IPS-20b (cell line): ENCODE measurements around the gene RRAGC.

Experiments used
- H3K27ac ChIP-seq: one replicate; pipeline ENCODE4 v1.5.1; 2013; ENCODE audit warnings: low read length
- H3K27me3 ChIP-seq: 2 replicates; pipeline ENCODE4 v1.6.1; 2013; ENCODE audit warnings: mild to moderate bottlenecking, low read length, inconsistent platforms; ENCODE audit not compliant: insufficient read depth
- H3K36me3 ChIP-seq: 2 replicates; pipeline ENCODE4 v1.6.1; 2013; ENCODE audit warnings: low read depth, mild to moderate bottlenecking, inconsistent platforms, low read length, moderate library complexity; ENCODE audit not compliant: insufficient read depth
- H3K4me1 ChIP-seq: 2 replicates; pipeline ENCODE4 v1.6.1; 2013; ENCODE audit warnings: mild to moderate bottlenecking, control low read depth, inconsistent platforms, low read length, moderate library complexity; ENCODE audit not compliant: insufficient read depth
- H3K4me3 ChIP-seq: 2 replicates; pipeline ENCODE4 v1.5.1; 2013; ENCODE audit warnings: mild to moderate bottlenecking, low read length, inconsistent platforms
- H3K9ac ChIP-seq: 2 replicates; pipeline ENCODE4 v1.6.1; 2013; ENCODE audit warnings: low read depth, mild to moderate bottlenecking, inconsistent platforms, low read length, moderate library complexity
- H3K9me3 ChIP-seq: 2 replicates; pipeline ENCODE4 v1.6.1; 2013; ENCODE audit warnings: mild to moderate bottlenecking, low read depth, low read length, inconsistent platforms; ENCODE audit not compliant: insufficient read depth

RRAGC gene

DNA sequence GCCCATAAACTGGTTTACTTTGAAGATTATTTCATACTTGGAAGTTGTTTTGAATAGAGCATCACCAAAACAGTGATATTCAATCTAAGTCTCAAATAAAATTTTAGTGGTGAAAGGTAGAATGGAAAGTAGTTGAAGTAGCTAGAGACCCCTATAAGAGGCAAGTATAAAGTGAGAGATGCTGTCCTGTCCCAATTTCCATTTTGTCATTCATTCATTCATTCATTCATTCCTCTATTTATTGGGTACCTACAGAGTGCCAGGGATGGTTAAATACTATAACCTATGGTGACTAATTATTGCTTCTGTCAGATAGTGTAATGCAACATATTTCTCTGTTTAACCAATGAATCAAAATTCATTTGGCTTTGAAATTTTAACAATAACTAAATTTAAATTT is 32.7 kb downstream of the RRAGC start:
- no peak overlapping the region for H3K9ac ChIP-seq
- no peaks in the 10 kb centered on the region for H3K36me3 ChIP-seq
- H3K27me3 ChIP-seq = no peaks in the 10 kb centered on the region; the same call in 1 of the 2 replicates
- no peak overlapping the region for H3K4me3 ChIP-seq
- no peaks in the 10 kb centered on the region for H3K4me1 ChIP-seq
- no peak overlapping the region for H3K27ac ChIP-seq
- no peaks in the 10 kb centered on the region for H3K9me3 ChIP-seq

DNA sequence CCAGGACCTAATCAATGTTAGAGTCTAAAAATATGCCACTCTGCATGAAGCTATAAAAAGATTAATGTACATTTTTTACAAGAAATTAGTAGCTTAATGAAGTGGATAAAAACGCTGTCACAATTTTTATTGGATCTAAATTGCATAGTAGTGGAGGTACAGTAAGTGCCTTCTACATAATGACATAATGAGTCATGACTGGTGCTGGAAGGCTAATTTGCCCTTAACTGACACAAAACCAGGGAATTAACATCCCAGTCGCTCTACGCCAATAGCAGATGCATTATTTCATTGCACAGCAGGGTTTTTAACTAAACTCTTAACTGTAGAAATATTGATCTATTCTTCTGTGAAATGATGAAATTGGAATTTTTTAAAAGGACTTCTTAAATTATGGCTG is 33.3 kb downstream of the RRAGC start:
- no peaks in the 10 kb centered on the region; the same call in 1 of the 2 replicates for H3K27me3 ChIP-seq
- no peaks in the 10 kb centered on the region for H3K9me3 ChIP-seq
- H3K27ac ChIP-seq = no peak overlapping the region
- H3K9ac ChIP-seq = no peak overlapping the region
- no peak overlapping the region for H3K4me3 ChIP-seq
- H3K4me1 ChIP-seq = no peaks in the 10 kb centered on the region
- H3K36me3 ChIP-seq = no peaks in the 10 kb centered on the region

DNA sequence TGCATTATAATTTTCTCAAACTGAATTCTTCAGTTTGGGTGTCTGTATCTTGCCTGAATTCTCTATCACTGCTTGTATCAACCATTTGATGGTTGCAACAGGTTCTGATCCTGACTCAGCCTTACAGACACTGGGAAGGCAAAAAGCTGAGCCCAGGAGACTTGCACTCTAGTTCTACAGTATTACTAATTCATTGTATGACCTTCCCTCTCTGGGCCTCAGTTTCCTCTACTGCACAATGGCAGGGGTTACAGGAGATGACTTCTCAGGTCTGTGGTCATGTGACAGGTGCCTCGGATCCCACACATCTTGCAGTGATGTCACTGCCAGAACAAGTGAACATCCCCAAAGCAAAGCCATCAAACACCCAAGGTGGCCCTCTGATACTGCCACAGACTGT is 38.7 kb downstream of the RRAGC start:
- Histone ChIP-seq H3K9ac (no peak overlapping the region), H3K4me1 (no peaks in the 10 kb centered on the region), H3K27me3 (peaks cover 43% of the 10 kb centered on the region), H3K36me3 (no peaks in the 10 kb centered on the region), H3K9me3 (0 out of 2 replicates have a peak, but pooled peaks cover 8% of the 10 kb centered on the region), H3K4me3 (no peak overlapping the region), H3K27ac (no peak overlapping the region)

DNA sequence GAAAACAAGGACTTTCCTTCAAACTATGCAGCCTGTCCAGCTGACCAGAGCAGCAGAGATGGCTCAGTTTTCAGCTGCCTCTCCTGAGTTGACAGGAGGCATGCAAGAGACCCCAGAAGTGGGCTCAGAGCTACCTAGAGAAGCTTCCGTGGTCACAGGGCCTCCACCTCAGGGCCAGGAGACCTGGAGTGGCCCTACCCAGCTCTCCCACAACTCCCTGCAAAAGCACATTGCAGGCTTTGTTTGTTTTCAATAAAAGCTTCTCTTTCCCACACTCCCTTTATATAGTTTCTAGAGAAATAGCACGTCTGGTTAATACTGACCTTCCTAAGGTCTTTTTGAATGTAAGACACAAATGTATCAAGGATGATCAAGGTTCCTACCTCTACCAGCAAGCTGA is 40.1 kb downstream of the RRAGC start:
- H3K4me3 ChIP-seq = no peak overlapping the region
- H3K36me3 ChIP-seq = no peaks in the 10 kb centered on the region
- peaks cover under 1% of the 10 kb centered on the region; the same call in 1 of the 2 replicates for H3K4me1 ChIP-seq
- no peak overlapping the region for H3K27ac ChIP-seq
- H3K9ac ChIP-seq = no peak overlapping the region
- peaks cover 56% of the 10 kb centered on the region for H3K27me3 ChIP-seq
- H3K9me3 ChIP-seq = 0 out of 2 replicates have a peak, but pooled peaks cover 8% of the 10 kb centered on the region

DNA sequence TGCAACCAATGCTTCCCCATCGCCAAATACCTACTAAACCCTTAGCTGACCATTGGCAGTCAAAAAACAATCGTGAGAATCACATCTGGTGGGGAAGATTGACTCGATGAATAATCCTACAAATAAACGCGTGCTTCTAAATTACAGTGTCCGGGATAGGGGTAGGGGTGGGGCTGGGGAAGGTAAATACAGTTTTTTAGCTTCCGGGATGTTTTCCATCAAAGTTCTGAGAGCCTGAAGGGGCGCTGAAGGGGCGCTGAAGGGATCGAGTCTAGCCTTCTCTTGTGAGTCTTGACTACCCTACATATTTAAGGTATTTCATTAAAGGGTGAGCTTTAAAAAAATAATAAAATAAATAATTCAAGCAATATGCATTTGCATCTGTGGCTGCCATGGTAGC is 40.5 kb downstream of the RRAGC start:
- Histone ChIP-seq H3K9me3 (0 out of 2 replicates have a peak, but pooled peaks cover 8% of the 10 kb centered on the region), H3K9ac (no peak overlapping the region), H3K27me3 (peaks cover 61% of the 10 kb centered on the region), H3K4me1 (peaks cover 5% of the 10 kb centered on the region; the same call in 1 of the 2 replicates), H3K36me3 (no peaks in the 10 kb centered on the region), H3K27ac (no peak overlapping the region), H3K4me3 (peak overlapping the region; percentile 74)

DNA sequence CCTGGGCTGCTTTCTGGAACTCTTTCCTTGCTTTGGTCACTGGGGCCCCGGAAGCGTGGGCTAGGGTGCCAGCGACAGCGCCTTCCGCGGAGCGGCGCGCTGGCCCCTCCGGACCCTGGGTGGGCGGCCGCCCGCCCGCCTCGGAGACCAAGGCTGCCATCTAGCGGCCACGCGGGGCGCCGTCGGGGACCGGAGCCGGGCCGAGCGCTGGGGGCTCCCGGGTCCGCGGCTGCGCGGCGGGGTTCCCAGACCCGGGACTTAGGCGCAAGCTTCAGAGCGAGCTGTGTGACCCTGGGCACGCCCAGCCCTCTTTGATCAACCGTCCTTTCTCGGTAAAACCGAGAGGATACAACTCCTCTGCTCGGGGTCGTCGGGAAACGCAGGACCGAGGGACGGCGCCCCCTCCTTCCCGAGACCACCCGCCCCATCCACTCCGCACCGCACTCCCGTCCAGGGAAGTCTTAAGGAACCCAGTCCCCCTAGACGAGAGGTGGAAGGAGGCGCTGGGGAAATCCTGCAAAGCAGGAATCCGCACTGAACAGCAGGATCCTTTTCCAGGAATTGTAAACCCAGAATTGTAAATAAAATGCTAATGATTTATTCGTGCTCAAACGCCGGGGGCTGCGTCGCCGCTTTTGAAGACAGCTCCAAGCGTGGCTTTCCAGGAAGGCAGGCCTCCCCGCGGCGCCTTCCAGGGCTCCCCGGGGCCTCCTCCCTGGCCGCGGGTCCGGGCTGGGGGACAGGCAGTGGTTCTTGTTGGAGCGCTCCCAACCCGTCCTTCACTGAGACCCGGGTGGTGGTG is 41.2 kb downstream of the RRAGC start:
- Histone ChIP-seq H3K9me3 (0 out of 2 replicates have a peak, but pooled peaks cover 8% of the 10 kb centered on the region), H3K36me3 (no peaks in the 10 kb centered on the region), H3K9ac (0 out of 2 replicates have a peak overlapping the region, but pooled peaks have one; percentile 6), H3K4me1 (peaks cover 6% of the 10 kb centered on the region; the same call in 1 of the 2 replicates), H3K27me3 (peaks cover 68% of the 10 kb centered on the region), H3K27ac (no peak overlapping the region), H3K4me3 (peak overlapping the region; percentile 74)

DNA sequence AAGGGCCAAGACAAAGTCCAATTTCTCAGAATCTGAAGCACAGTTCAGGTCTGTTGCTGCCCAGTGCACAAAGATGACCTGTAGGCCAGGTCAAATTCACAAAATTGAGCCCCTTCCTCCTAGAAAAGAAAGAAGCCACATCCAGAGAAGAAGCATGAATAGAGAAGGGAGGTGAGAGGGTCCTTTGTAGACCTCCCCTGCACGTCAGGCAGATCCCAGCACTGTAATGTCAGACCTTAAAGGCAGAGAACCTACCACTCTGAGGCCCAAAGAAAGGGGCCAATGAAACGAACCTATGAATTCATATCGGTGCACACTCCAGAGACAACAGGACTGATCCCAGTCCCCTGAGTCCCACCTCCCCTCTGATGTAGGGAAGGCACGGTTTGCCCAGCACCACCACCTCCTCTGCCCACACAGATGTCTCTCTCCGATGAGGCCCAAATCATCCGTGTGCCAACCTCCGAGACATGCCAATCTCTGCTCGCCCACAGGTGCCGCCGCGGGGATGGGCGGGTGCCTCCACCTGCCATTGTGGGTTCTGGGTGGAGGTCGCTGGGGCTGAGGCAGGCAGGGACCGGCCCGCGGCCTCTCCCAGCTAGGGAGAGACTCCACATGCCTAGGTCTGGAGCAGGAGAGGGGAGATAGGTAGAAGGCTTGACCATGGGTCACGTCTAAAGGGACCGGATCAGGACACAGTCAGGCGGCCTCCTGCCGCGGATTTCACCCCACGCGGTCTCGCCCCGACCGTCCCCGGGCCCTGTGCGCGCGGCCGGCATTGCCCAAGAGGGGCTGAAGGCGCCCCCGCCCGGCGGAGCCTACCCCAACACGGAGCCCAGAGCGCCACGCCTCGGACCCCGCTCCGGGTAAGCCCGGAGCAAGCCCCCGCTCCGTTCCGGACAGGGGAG is 42.1 kb downstream of the RRAGC start:
- Histone ChIP-seq H3K4me1 (peaks cover 6% of the 10 kb centered on the region; the same call in 1 of the 2 replicates), H3K27ac (no peak overlapping the region), H3K27me3 (peaks cover 70% of the 10 kb centered on the region), H3K4me3 (peak overlapping the region; percentile 74; the same call in 1 of the 2 replicates), H3K9ac (no peak overlapping the region), H3K9me3 (0 out of 2 replicates have a peak, but pooled peaks cover 8% of the 10 kb centered on the region), H3K36me3 (no peaks in the 10 kb centered on the region)

DNA sequence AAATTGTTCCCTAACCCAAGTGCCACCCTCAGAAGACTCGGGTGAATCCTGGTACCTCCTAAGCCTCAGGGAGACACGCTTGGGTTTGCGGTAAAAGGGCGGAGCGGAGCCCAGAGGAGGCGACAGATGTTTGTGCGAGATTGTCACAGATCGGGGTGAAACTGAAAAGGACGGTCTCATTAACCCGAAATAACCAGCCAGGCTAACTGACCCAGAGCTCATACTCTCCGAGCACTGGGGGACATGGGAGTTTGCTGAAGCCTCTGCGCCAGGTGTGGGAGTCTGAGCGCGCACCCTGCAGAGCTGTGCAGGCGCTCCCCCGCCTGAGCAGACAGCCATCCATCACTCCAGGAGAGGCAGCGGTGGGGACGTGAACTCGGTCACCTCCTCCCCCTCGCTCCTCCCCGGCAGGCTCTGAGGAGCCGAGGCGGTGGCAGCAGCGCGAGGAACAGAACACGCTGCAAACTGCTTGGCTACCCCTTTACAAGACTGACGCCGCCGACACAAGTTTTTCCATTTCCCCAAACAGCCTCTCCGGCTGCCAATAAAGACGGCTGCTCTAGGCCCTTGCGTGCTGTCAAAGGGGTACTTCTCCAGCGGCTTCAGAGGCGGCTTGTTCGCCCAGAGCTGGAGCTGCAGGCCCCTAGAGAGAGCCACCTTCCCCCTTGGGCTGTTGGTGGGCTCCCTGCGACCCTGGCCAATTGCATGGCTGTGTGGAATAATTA is 43.5 kb downstream of the RRAGC start:
- Histone ChIP-seq H3K4me3 (peak overlapping the region; percentile 17; the same call in 1 of the 2 replicates), H3K9ac (no peak overlapping the region), H3K4me1 (peaks cover 6% of the 10 kb centered on the region; the same call in 1 of the 2 replicates), H3K27me3 (peaks cover 72% of the 10 kb centered on the region), H3K27ac (no peak overlapping the region), H3K36me3 (no peaks in the 10 kb centered on the region), H3K9me3 (0 out of 2 replicates have a peak, but pooled peaks cover 8% of the 10 kb centered on the region)

DNA sequence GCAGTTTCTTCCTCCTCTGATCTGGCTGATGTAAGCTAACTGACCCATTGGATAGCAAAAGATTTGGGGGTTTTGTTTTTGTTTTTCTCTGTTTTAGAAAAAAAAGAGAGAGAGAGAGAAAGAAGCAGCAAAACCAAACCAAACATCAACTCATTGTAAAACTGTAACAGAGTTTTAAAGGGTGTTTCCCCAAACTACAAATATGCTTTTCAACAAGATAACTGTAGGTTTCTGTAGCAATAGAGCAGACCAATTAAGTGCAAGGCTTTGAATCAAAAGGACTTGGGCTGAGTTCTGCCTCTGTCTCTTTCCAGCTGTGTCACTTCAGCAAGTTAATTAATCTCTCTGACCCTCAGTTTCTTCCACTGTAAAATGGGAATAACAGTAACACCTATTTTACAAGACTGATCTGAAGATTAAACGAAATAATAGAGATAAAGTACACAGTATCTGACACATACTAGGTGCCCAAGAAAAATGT is 44.5 kb downstream of the RRAGC start:
- Histone ChIP-seq H3K36me3 (no peaks in the 10 kb centered on the region), H3K4me1 (peaks cover 6% of the 10 kb centered on the region; the same call in 1 of the 2 replicates), H3K27ac (no peak overlapping the region), H3K9ac (no peak overlapping the region), H3K27me3 (peaks cover 65% of the 10 kb centered on the region), H3K9me3 (0 out of 2 replicates have a peak, but pooled peaks cover 8% of the 10 kb centered on the region), H3K4me3 (no peak overlapping the region)

DNA sequence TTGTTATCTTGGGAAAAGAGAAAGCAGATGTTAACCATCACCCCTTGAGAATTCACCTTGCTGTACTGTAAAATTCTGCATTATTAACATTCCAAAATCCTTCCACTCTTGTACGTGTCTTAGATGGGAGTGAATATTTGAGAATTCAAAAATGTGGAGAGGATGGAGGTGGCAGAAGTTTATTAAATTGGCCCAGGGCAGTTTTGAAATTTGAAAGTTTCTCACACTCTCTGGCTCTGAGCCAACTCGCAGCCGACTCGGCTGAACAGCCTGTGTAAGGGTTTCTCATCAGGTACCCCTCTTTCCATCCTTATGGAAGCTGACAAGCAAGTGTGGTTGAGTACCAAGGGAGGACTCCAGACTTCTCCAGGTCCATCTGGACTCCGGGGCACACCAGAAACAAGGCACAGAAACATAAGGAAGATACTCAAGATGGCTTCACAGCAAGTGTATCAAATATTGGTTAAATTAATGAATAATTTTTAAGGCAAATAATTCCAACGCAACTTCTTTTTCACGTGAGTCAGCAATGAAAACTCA is 45.1 kb downstream of the RRAGC start:
- no peaks in the 10 kb centered on the region for H3K36me3 ChIP-seq
- H3K27me3 ChIP-seq = peaks cover 60% of the 10 kb centered on the region
- H3K4me1 ChIP-seq = peaks cover 6% of the 10 kb centered on the region; the same call in 1 of the 2 replicates
- no peak overlapping the region for H3K4me3 ChIP-seq
- H3K27ac ChIP-seq = no peak overlapping the region
- no peak overlapping the region for H3K9ac ChIP-seq
- H3K9me3 ChIP-seq = 0 out of 2 replicates have a peak, but pooled peaks cover 8% of the 10 kb centered on the region
